ENCODE data around the gene TESPA1. TPM values are rescaled to one million over a fixed set of nuclear protein-coding genes. Genes with fewer than 3 reads are reported as not detected.
A peak's percentile ranks its signal among the peaks of the same experiment; 100 is the strongest.
"Not testable (repeated sequence)": the region's sequence is repeated elsewhere in the genome, so short reads cannot be mapped to it uniquely, and the experiment has no call there.

The TESPA1 gene
- total and polyA plus RNA-seq, 9 of the 15 experiments (the other 6 are each of a cell fraction or from before 2014, with no cell fraction given): 0.72 to 7.1 (median 2.4) TPM

DNA sequence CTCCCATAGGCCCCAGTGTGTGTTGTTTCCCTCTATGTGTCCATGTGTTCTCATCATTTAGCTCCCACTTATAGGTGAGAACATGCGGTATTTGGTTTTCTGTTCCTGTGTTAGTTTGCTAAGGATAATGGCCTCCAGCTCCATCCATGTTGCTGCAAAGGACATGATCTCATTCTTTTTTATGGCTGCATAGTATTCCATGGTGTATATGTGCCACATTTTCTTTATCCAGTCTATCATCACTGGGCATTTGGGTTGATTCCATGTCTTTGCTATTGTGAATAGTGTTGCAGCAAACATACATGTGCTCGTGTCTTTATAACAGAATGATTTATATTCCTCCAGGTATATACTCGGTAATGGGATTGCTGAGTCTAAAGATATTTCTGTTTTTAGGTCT lies 2.2 kb upstream of the TESPA1 start:
- H4K20me1 ChIP-seq (replicated peaks; ENCODE audit: control insufficient read depth, insufficient read depth, low read length); H3K9me3 ChIP-seq (replicated peaks; ENCODE audit: control insufficient read depth, insufficient read depth, low read depth, low read length); intact Hi-C loops (cut with micrococcal nuclease); H3K9me1 ChIP-seq (ENCODE audit: control insufficient read depth, insufficient read depth, low read length); BruUV-seq (replicated peaks); FAIRE-seq; H3K27ac ChIP-seq (ENCODE audit: extremely low read depth, low read depth, low read length); H3K9ac ChIP-seq (ENCODE audit: insufficient read depth in 1 of 2, low read depth in 2 of 2, low read length in 2 of 2); H3K4me3 ChIP-seq; in situ Hi-C loops (cut with MboI); H2AFZ ChIP-seq (ENCODE audit: low read depth, low read length); H3K27me3 ChIP-seq (ENCODE audit: control insufficient read depth in 2 of 2, insufficient read depth in 2 of 2, low read length in 2 of 2); CTCF ChIA-PET (ENCODE audit: low intra/inter-chr PET ratio); ATAC-seq; H3K79me2 ChIP-seq (ENCODE audit: control insufficient read depth, insufficient read depth, low read length); H3K4me2 ChIP-seq (ENCODE audit: insufficient read depth, low read length); DNase-seq (ENCODE audit: extremely low read depth in 1 of 4, low spot score in 3 of 4); H3K36me3 ChIP-seq (ENCODE audit: control insufficient read depth, insufficient read depth, low read length): not testable (repeated sequence)
- POLR2A ChIA-PET: interaction anchor here (1.2 kb wide), 1 partner anchor 64 kb away, joined by 3 read pairs; no protein-coding TSS in a partner anchor
- peaks cover 5 to 51% of the 10 kb centered on the region in 2 experiments for H3K4me1 ChIP-seq (replicated peaks in 1 of 2; ENCODE audit: control insufficient read depth in 2 of 2, insufficient read depth in 2 of 2, low read length in 2 of 2)
- 96% methylated on average over 3 of the region's 3 CpGs for WGBS (ENCODE audit: insufficient coverage, low coverage, missing lambda C conversion rate)
- TF ChIP-seq BCOR (IDR thresholded peaks at IDR 0.05): peak; percentile 79
- TF ChIP-seq ZNF146 (CRISPR knock-in tag; IDR thresholded peaks at IDR 0.05; ENCODE audit: unreplicated experiment): peak; percentile 84
- TF ChIP-seq KDM1A (IDR thresholded peaks at IDR 0.05): peak in 1 of 2 experiments; percentile 54; a peak in 2 of 4 replicates

DNA sequence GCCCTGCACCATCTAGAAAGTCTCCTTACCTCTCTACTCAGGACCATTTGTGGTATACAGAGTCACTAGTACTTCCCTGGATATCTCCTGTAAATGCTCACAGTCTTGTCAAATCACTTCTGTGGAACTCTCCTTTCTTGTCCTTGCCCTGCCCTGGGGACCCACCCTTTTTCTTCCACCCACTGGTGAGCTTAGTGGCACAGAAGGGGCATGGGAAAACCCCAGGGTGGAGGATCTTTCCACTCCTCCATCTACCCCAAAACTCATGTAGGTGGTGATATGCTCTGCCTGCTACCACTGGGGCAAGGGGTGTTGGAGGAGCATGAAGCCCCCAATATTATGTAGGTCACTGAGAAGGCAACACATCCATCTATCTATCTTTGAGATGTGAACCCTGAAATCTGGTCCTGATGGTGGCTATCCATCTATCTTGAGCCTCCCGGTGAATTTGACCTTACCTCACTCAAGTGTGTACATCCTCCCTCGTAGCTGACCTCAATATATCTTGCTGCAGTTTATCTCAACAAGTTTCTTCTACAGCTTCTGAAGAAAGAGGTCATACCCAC lies 943 bp downstream of the TESPA1 start:
- no peak overlapping the region for H3K4me3 ChIP-seq
- POLR2A ChIA-PET: interaction anchor here (0.5 to 1.2 kb wide), 3 partner anchors 13 to 16 kb away, joined by 3 to 4 read pairs (median 4); no protein-coding TSS in a partner anchor
- H3K9me1 ChIP-seq (ENCODE audit: control insufficient read depth, insufficient read depth, low read length): no peaks in the 10 kb centered on the region
- DNase-seq (ENCODE audit: extremely low read depth in 1 of 4, low spot score in 3 of 4) (no peak), FAIRE-seq (no peak), ATAC-seq (no peak)
- CTCF ChIA-PET (ENCODE audit: low intra/inter-chr PET ratio): interaction anchor here (0.6 kb wide), 1 partner anchor 505 kb away, joined by 3 read pairs; no protein-coding TSS in a partner anchor
- in situ Hi-C loops (cut with MboI): no loop called here
- H3K9ac ChIP-seq (ENCODE audit: insufficient read depth in 1 of 2, low read depth in 2 of 2, low read length in 2 of 2): no peak overlapping the region
- intact Hi-C loops (cut with micrococcal nuclease): no loop called here
- H3K4me2 ChIP-seq (ENCODE audit: insufficient read depth, low read length): no peak overlapping the region; the same call in 1 of the 2 replicates
- TF ChIP-seq, protein P1, sequence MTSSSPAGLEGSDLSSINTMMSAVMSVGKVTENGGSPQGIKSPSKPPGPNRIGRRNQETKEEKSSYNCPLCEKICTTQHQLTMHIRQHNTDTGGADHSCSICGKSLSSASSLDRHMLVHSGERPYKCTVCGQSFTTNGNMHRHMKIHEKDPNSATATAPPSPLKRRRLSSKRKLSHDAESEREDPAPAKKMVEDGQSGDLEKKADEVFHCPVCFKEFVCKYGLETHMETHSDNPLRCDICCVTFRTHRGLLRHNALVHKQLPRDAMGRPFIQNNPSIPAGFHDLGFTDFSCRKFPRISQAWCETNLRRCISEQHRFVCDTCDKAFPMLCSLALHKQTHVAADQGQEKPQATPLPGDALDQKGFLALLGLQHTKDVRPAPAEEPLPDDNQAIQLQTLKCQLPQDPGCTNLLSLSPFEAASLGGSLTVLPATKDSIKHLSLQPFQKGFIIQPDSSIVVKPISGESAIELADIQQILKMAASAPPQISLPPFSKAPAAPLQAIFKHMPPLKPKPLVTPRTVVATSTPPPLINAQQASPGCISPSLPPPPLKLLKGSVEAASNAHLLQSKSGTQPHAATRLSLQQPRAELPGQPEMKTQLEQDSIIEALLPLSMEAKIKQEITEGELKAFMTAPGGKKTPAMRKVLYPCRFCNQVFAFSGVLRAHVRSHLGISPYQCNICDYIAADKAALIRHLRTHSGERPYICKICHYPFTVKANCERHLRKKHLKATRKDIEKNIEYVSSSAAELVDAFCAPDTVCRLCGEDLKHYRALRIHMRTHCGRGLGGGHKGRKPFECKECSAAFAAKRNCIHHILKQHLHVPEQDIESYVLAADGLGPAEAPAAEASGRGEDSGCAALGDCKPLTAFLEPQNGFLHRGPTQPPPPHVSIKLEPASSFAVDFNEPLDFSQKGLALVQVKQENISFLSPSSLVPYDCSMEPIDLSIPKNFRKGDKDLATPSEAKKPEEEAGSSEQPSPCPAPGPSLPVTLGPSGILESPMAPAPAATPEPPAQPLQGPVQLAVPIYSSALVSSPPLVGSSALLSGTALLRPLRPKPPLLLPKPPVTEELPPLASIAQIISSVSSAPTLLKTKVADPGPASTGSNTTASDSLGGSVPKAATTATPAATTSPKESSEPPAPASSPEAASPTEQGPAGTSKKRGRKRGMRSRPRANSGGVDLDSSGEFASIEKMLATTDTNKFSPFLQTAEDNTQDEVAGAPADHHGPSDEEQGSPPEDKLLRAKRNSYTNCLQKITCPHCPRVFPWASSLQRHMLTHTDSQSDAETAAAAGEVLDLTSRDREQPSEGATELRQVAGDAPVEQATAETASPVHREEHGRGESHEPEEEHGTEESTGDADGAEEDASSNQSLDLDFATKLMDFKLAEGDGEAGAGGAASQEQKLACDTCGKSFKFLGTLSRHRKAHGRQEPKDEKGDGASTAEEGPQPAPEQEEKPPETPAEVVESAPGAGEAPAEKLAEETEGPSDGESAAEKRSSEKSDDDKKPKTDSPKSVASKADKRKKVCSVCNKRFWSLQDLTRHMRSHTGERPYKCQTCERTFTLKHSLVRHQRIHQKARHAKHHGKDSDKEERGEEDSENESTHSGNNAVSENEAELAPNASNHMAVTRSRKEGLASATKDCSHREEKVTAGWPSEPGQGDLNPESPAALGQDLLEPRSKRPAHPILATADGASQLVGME (CRISPR knock-in tag; IDR thresholded peaks at IDR 0.05): peak; percentile 90
- TF ChIP-seq BRD9 (IDR thresholded peaks at IDR 0.05; ENCODE audit: low read depth, partially characterized antibody): no peak
- H4K20me1 ChIP-seq (replicated peaks; ENCODE audit: control insufficient read depth, insufficient read depth, low read length): no peaks in the 10 kb centered on the region
- no TSS peak for BruUV-seq (replicated peaks)
- H3K27ac ChIP-seq (ENCODE audit: extremely low read depth, low read depth, low read length): no peak overlapping the region
- no peaks in the 10 kb centered on the region for H3K27me3 ChIP-seq (ENCODE audit: control insufficient read depth in 2 of 2, insufficient read depth in 2 of 2, low read length in 2 of 2)
- no peak overlapping the region; the same call in 1 of the 2 replicates for H2AFZ ChIP-seq (ENCODE audit: low read depth, low read length)
- 56% methylated on average over 2 of the region's 2 CpGs for WGBS (ENCODE audit: insufficient coverage, low coverage, missing lambda C conversion rate)
- H3K4me1 ChIP-seq (replicated peaks in 1 of 2; ENCODE audit: control insufficient read depth in 2 of 2, insufficient read depth in 2 of 2, low read length in 2 of 2): peaks cover 11 to 54% of the 10 kb centered on the region in 2 experiments
- no peaks in the 10 kb centered on the region for H3K9me3 ChIP-seq (replicated peaks; ENCODE audit: control insufficient read depth, insufficient read depth, low read depth, low read length)
- H3K36me3 ChIP-seq (ENCODE audit: control insufficient read depth, insufficient read depth, low read length): no peaks in the 10 kb centered on the region
- H3K79me2 ChIP-seq (ENCODE audit: control insufficient read depth, insufficient read depth, low read length): no peaks in the 10 kb centered on the region
